Measurements from ENCODE around the gene LNX1. TPM values are rescaled to one million over a fixed set of nuclear protein-coding genes. Genes with fewer than 3 reads are reported as not detected.

The LNX1 gene
- total and polyA plus RNA-seq, 10 of the 15 experiments (the other 5 are each of a cell fraction or from before 2014, with no cell fraction given): 0.72 to 1.4 (median 1.0) TPM

DNA sequence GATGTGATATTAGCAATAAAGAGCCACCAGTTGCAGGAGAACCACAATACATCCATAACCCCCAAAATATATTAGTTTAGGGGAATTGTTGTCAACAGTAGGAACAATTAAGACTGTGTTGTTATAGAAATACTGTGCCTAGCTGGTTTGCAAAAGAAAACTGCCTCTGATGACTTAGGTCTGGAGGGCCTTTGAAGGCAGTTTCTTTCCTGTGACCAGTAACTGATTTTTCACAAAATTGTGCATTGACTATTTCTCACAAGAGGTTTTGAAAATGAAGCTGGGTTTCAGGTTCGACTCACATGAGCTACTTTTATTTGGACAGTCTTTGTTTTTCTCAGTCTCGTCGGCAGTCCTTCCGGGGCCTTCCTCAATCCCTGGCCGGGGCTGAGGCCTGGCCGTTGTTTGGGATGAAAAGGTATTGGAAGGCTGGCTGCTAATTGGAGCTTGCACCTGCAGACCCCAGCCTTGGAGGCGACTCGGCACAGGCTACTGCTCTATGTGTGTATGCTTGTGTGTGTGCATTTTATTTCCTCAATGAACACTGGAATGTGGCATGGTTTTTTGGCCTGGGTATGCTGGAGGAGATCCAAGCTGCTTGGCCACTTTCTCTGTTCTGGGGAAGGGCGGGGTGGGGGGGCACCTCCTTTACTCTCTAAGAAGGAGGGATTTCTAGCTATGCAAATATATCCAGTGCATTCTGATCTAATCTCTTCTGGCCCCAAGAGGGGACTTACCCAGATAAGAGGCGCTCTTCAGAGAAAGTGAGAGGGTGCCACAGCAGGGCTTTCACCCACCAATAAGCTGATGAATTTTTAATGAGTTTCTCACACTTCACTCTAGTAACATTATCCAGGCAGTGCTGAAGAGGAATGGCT is 49.5 kb upstream of the LNX1 start (continued):
- TF ChIP-seq NKRF (conservative IDR thresholded peaks at IDR 0.05): no peak
- no peak for TF ChIP-seq BCL3 (IDR thresholded peaks at IDR 0.05; ENCODE audit: borderline replicate concordance, insufficient read depth, low read depth, low read length, poor library complexity, severe bottlenecking)
- TF ChIP-seq CBFB (IDR thresholded peaks at IDR 0.05; ENCODE audit: low read depth): no peak
- no peak for TF ChIP-seq WRNIP1 (IDR thresholded peaks at IDR 0.05; ENCODE audit: borderline replicate concordance, low read depth, low read length)
- no peak for TF ChIP-seq ZZZ3 (IDR thresholded peaks at IDR 0.05; ENCODE audit: control insufficient read depth, insufficient read length, low read depth)
- no peak for TF ChIP-seq ZNF384 (IDR thresholded peaks at IDR 0.05; ENCODE audit: borderline replicate concordance, low read depth, low read length)
- TF ChIP-seq SIN3A (IDR thresholded peaks at IDR 0.05; ENCODE audit: low read depth, low read length): no peak
- TF ChIP-seq JUNB (IDR thresholded peaks at IDR 0.05): no peak
- TF ChIP-seq, protein P1, sequence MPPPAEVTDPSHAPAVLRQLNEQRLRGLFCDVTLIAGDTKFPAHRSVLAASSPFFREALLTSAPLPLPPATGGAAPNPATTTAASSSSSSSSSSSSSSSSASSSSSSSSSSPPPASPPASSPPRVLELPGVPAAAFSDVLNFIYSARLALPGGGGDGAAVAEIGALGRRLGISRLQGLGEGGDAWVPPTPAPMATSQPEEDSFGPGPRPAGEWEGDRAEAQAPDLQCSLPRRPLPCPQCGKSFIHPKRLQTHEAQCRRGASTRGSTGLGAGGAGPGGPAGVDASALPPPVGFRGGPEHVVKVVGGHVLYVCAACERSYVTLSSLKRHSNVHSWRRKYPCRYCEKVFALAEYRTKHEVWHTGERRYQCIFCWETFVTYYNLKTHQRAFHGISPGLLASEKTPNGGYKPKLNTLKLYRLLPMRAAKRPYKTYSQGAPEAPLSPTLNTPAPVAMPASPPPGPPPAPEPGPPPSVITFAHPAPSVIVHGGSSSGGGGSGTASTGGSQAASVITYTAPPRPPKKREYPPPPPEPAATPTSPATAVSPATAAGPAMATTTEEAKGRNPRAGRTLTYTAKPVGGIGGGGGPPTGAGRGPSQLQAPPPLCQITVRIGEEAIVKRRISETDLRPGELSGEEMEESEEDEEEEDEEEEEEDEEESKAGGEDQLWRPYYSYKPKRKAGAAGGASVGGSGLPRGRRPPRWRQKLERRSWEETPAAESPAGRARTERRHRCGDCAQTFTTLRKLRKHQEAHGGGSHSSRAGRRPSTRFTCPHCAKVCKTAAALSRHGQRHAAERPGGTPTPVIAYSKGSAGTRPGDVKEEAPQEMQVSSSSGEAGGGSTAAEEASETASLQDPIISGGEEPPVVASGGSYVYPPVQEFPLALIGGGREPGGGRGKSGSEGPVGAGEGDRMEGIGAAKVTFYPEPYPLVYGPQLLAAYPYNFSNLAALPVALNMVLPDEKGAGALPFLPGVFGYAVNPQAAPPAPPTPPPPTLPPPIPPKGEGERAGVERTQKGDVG (CRISPR knock-in tag; IDR thresholded peaks at IDR 0.05): no peak
- TF ChIP-seq USF1 (IDR thresholded peaks at IDR 0.05; ENCODE audit: borderline replicate concordance, extremely low read length, insufficient read depth, low read depth, low read length): no peak
- TF ChIP-seq SMC3 (IDR thresholded peaks at IDR 0.05; ENCODE audit: borderline replicate concordance, low read length): no peak
- TF ChIP-seq KAT2A (conservative IDR thresholded peaks at IDR 0.05; ENCODE audit: control insufficient read depth, low read depth, low read length): no peak
- TF ChIP-seq PML (IDR thresholded peaks at IDR 0.05; ENCODE audit: low read length): no peak
- no peak for TF ChIP-seq RBBP5 (conservative IDR thresholded peaks at IDR 0.05)
- TF ChIP-seq ZBTB11 (CRISPR knock-in tag; IDR thresholded peaks at IDR 0.05): no peak
- no peak for TF ChIP-seq GATAD2B (conservative IDR thresholded peaks at IDR 0.05; ENCODE audit: low read depth)
- no peak for TF ChIP-seq SRF (IDR thresholded peaks at IDR 0.05; ENCODE audit: low read depth in 2 of 2, low read length in 2 of 2)
- no peak for TF ChIP-seq NFYA (IDR thresholded peaks at IDR 0.05; ENCODE audit: borderline replicate concordance, low read depth, low read length)

Measured in GM12878 (cell line).